Fibroblast of lung (primary cell): ENCODE results near the gene FOXP2. TPM values are rescaled to one million over a fixed set of nuclear protein-coding genes. Genes with fewer than 3 reads are reported as not detected.
"Not testable (repeated sequence)": the region's sequence is repeated elsewhere in the genome, so short reads cannot be mapped to it uniquely, and the experiment has no call there.

Source experiments
- DNase-seq, 2 donors: peaks; one replicate each; pipeline versions ENCODE4 v3.0.0 to v3.0.0-alpha.2; 2010; ENCODE audit warnings: low read depth in 2 of 2
- H2AFZ ChIP-seq: 2 replicates; pipeline ENCODE4 v1.5.1; 2012; ENCODE audit warnings: low read length, control low read depth, inconsistent platforms
- H3K27ac ChIP-seq: 2 replicates; pipeline ENCODE4 v1.5.1; 2011; ENCODE audit warnings: low read length, control low read depth; ENCODE audit not compliant: insufficient read depth
- H3K27me3 ChIP-seq: 2 replicates; pipeline ENCODE4 v1.5.1; 2011; ENCODE audit warnings: mild to moderate bottlenecking, low read length; ENCODE audit not compliant: control insufficient read depth, insufficient read depth
- H3K36me3 ChIP-seq: 2 replicates; pipeline ENCODE4 v1.5.1; 2011; ENCODE audit warnings: low read length; ENCODE audit not compliant: control insufficient read depth, insufficient read depth
- H3K4me1 ChIP-seq: 2 replicates; pipeline ENCODE4 v1.5.1; 2011; ENCODE audit warnings: low read length; ENCODE audit not compliant: control insufficient read depth, insufficient read depth; ENCODE audit errors: extremely low read depth
- H3K4me2 ChIP-seq: 2 replicates; pipeline ENCODE4 v1.5.1; 2011; ENCODE audit warnings: low read length, control low read depth; ENCODE audit not compliant: insufficient read depth; ENCODE audit errors: extremely low read depth
- H3K4me3 ChIP-seq, 4 experiments: fragments of 200-600 bp in 1 of 4; sonication (generic) in 1 of 4; replicated peaks in 1 of 4; 2 replicates each; pipeline ENCODE4 v1.5.1; 2011 to 2016; ENCODE audit warnings: low read length in 4 of 4, low read depth in 3 of 4, mild to moderate bottlenecking in 3 of 4, control low read depth in 2 of 4, inconsistent platforms in 1 of 4, mixed read lengths in 1 of 4; ENCODE audit not compliant: insufficient read depth in 1 of 4; ENCODE audit errors: control extremely low read depth in 1 of 4
- H3K79me2 ChIP-seq: 2 replicates; pipeline ENCODE4 v1.5.1; 2012; ENCODE audit warnings: mild to moderate bottlenecking, low read length, inconsistent platforms; ENCODE audit not compliant: control insufficient read depth, insufficient read depth
- H3K9ac ChIP-seq: 2 replicates; pipeline ENCODE4 v1.5.1; 2011; ENCODE audit warnings: mild to moderate bottlenecking, low read length, control low read depth; ENCODE audit not compliant: insufficient read depth
- H3K9me3 ChIP-seq: 2 replicates; pipeline ENCODE4 v1.5.1; 2012; ENCODE audit warnings: low read depth, low read length; ENCODE audit not compliant: control insufficient read depth, insufficient read depth
- H4K20me1 ChIP-seq: 2 replicates; pipeline ENCODE4 v1.5.1; 2011; ENCODE audit warnings: low read length; ENCODE audit not compliant: control insufficient read depth, insufficient read depth; ENCODE audit errors: extremely low read depth
- EZH2 ChIP-seq: IDR thresholded peaks from 2 replicates; pipeline ENCODE4 v1.5.1; 2012; ENCODE audit warnings: low read length, control low read depth, mild to moderate bottlenecking; ENCODE audit errors: missing control alignments
- polyA plus RNA-seq, 2 donors: library from polyadenylated mRNA; depleted of rRNA in 1 of 2; stranded (reverse) in 1 of 2; unstranded in 1 of 2; fragments of >200 nt; gene quantifications; 2 replicates each; pipeline ENCODE4 v1.2.1, GENCODE V29; 2011 to 2012; ENCODE audit warnings: missing spikeins in 1 of 2
- total RNA-seq: library from RNA; depleted of rRNA; stranded (reverse); fragments of >200 nt; gene quantifications from 2 replicates; pipeline ENCODE4 v1.2.1, GENCODE V29; 2014
- TF ChIP-seq, protein P1 (sequence below), 2 donors: IDR thresholded peaks in 1 of 2; conservative IDR thresholded peaks in 1 of 2; 1 replicate in 1 of 2; 2 replicates in 1 of 2; pipeline ENCODE4 v1.5.1; 2011 to 2012; ENCODE audit warnings: low read length in 2 of 2, control low read depth in 1 of 2, inconsistent platforms in 1 of 2, low read depth in 1 of 2, mild to moderate bottlenecking in 1 of 2

Gene FOXP2
- total and polyA plus RNA-seq, 2 donors (not counting 1 experiment from before 2014, with no cell fraction given), result 2.8 to 8.4 TPM

DNA sequence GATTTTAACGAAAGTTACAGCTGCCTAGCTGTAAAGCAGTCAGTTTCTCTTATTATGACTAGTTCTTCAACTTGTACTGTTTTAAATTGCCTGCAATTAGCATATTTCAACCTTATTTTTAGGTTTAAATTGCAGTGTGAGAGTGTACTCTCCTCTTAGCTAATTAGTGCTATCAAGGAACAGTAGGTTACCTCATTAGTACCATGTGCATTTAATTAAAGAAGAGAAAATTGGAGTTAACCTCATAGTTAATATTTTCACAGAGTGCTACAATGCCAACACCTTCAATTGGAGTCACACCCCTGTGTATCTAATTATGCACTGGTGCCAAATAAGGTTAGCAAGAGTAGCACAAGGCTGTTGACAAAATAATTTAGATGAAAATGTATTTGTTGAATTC, 154.6 kb downstream of the FOXP2 start:
- Histone ChIP-seq H4K20me1 (no peaks in the 10 kb centered on the region), H3K36me3 (no peaks in the 10 kb centered on the region), H3K4me3 (no peak overlapping the region), H3K79me2 (no peaks in the 10 kb centered on the region), H3K9ac (no peak overlapping the region), H3K4me1 (no peaks in the 10 kb centered on the region), H3K27ac (no peak overlapping the region), H2AFZ (no peak overlapping the region), H3K27me3 (no peaks in the 10 kb centered on the region), H3K9me3 (no peaks in the 10 kb centered on the region), H3K4me2 (no peak overlapping the region)
- no peak for DNase-seq
- TF ChIP-seq, protein P1, sequence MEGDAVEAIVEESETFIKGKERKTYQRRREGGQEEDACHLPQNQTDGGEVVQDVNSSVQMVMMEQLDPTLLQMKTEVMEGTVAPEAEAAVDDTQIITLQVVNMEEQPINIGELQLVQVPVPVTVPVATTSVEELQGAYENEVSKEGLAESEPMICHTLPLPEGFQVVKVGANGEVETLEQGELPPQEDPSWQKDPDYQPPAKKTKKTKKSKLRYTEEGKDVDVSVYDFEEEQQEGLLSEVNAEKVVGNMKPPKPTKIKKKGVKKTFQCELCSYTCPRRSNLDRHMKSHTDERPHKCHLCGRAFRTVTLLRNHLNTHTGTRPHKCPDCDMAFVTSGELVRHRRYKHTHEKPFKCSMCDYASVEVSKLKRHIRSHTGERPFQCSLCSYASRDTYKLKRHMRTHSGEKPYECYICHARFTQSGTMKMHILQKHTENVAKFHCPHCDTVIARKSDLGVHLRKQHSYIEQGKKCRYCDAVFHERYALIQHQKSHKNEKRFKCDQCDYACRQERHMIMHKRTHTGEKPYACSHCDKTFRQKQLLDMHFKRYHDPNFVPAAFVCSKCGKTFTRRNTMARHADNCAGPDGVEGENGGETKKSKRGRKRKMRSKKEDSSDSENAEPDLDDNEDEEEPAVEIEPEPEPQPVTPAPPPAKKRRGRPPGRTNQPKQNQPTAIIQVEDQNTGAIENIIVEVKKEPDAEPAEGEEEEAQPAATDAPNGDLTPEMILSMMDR (conservative IDR thresholded peaks at IDR 0.05 in 1 of 2, IDR thresholded peaks at IDR 0.05 in 1 of 2; ENCODE audit: low read depth in 1 of 2, low read length in 2 of 2), result no peak
- no peak for TF ChIP-seq EZH2

DNA sequence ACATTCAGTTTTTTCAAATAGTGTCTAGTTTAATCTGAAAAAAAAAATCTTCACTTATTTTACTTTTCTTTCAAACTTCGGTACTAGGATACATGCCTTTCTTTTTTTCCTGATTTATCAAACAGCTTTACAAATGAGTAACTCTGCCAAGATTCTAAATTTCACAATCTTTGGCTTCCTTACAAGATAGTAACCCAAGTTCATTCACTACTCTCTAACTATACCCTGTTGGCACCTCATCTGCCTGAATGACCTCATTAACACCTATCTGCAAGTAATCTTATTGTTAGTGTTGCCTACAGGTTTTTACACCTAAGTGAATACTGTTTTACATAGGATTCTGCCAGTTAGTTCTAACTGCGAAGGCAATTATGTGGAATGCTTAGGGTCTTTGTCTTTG, 159.8 kb downstream of the FOXP2 start:
- peak; percentile 35 to 80 for DNase-seq
- no peaks in the 10 kb centered on the region for H3K36me3 ChIP-seq
- TF ChIP-seq EZH2, result no peak
- TF ChIP-seq, protein P1 (conservative IDR thresholded peaks at IDR 0.05 in 1 of 2, IDR thresholded peaks at IDR 0.05 in 1 of 2; ENCODE audit: low read depth in 1 of 2, low read length in 2 of 2), result no peak

DNA sequence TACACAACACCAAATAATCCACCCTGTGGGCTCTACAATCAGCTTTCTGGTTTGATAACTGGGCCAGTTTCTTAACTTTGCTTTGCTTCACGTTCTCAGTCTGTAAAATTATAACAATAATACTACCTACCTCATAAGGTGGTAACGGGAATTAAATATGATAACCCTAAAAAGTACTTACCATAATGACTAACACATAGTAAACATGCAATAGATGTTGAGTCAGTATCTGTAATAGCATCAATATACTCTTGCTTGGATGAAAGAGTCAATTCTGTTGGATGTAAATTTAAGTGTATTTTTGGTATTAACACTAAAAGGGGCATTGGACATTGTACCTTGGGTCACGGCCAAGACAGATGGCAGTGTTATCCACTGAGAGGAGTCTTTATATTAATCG, 160.5 kb downstream of the FOXP2 start:
- H3K79me2 ChIP-seq, result no peaks in the 10 kb centered on the region
- H3K36me3 ChIP-seq, result no peaks in the 10 kb centered on the region
- no peak overlapping the region for H3K4me3 ChIP-seq
- no peak overlapping the region for H3K9ac ChIP-seq
- DNase-seq, result no peak
- no peaks in the 10 kb centered on the region for H4K20me1 ChIP-seq
- no peaks in the 10 kb centered on the region for H3K27me3 ChIP-seq
- H3K27ac ChIP-seq, result no peak overlapping the region
- no peak for TF ChIP-seq EZH2
- TF ChIP-seq, protein P1 (conservative IDR thresholded peaks at IDR 0.05 in 1 of 2, IDR thresholded peaks at IDR 0.05 in 1 of 2; ENCODE audit: low read depth in 1 of 2, low read length in 2 of 2), result no peak
- H2AFZ ChIP-seq, result no peak overlapping the region
- H3K4me1 ChIP-seq, result no peaks in the 10 kb centered on the region
- no peaks in the 10 kb centered on the region for H3K9me3 ChIP-seq
- no peak overlapping the region for H3K4me2 ChIP-seq

More for the DNA sequence above, 159.8 kb downstream of the FOXP2 start:
- H3K9me3 ChIP-seq, result no peaks in the 10 kb centered on the region
- H3K27ac ChIP-seq, result no peak overlapping the region
- no peaks in the 10 kb centered on the region for H3K79me2 ChIP-seq
- no peaks in the 10 kb centered on the region for H3K27me3 ChIP-seq
- H3K9ac ChIP-seq, result no peak overlapping the region
- no peak overlapping the region for H3K4me3 ChIP-seq
- no peak overlapping the region for H2AFZ ChIP-seq
- no peak overlapping the region for H3K4me2 ChIP-seq
- no peaks in the 10 kb centered on the region for H4K20me1 ChIP-seq
- H3K4me1 ChIP-seq, result no peaks in the 10 kb centered on the region

DNA sequence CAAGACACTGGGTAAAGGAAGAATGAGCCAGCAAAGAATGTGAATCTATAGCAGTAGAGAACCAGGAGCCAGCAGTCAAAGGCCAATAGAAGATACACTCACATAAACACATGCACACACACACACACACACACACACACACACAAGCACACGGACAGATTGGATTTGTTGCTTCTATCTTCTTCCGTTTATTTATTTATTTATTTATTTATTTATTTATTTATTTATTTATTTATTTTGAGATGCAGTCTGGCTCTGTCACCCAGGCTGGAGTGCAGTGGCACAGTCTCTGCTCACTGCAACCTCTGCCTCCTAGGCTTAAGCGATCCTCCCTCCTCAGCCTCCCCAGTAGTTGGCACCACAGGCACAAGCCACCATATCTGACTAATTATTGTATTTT, 166.3 kb downstream of the FOXP2 start:
- H2AFZ ChIP-seq, H3K27ac ChIP-seq, H3K4me2 ChIP-seq, H3K9me3 ChIP-seq, H3K79me2 ChIP-seq, H4K20me1 ChIP-seq, H3K9ac ChIP-seq, H3K4me1 ChIP-seq, DNase-seq, H3K4me3 ChIP-seq, H3K36me3 ChIP-seq, H3K27me3 ChIP-seq: not testable (repeated sequence)
